ENCODE measurements around the gene GRB10.

GRCh38 chr7:50664937-50665336, 117.8 kb downstream of the GRB10 start:
- no peak for TF ChIP-seq SP1 (IDR thresholded peaks at IDR 0.05)
- TF ChIP-seq ELF4 (IDR thresholded peaks at IDR 0.05), result no peak
- no peak for TF ChIP-seq SUZ12 (IDR thresholded peaks at IDR 0.05)
- TF ChIP-seq BHLHE40 (IDR thresholded peaks at IDR 0.05; ENCODE audit: borderline replicate concordance), result no peak
- TF ChIP-seq ARNT (IDR thresholded peaks at IDR 0.05), result no peak
- TF ChIP-seq TARDBP (IDR thresholded peaks at IDR 0.05), result no peak
- TF ChIP-seq FOXK2 (IDR thresholded peaks at IDR 0.05), result no peak
- TF ChIP-seq LEF1 (IDR thresholded peaks at IDR 0.05; ENCODE audit: borderline replicate concordance), result no peak
- TF ChIP-seq PKNOX1 (IDR thresholded peaks at IDR 0.05), result no peak
- no peak for TF ChIP-seq FOXM1 (IDR thresholded peaks at IDR 0.05; ENCODE audit: borderline replicate concordance)
